ENCODE results near the gene CD163.

- TF ChIP-seq POLR2A (IDR thresholded peaks at IDR 0.05) (no peak), CTCF (IDR thresholded peaks at IDR 0.05) (no peak)
Measured at GRCh38 chr12:7483343-7483742, 20.2 kb downstream of the CD163 start.

All from thyroid gland (tissue), 4 donors.